SU-DHL-6 (cell line): Measurements from ENCODE around the gene HOXB5.

Source experiments
- H2AFZ ChIP-seq: fragments of 200-600 bp; sonication (generic); 2 replicates; pipeline ENCODE4 v1.6.1; 2014; ENCODE audit warnings: low read depth, mild to moderate bottlenecking, moderate library complexity, mixed read lengths, antibody characterized with exemption, low read length; ENCODE audit not compliant: severe bottlenecking
- H3F3A ChIP-seq: fragments of 200-600 bp; shearing (Covaris generic); 2 replicates; pipeline ENCODE4 v1.6.0; 2016; ENCODE audit warnings: antibody characterized with exemption, mild to moderate bottlenecking; ENCODE audit not compliant: insufficient read depth
- H3K27ac ChIP-seq: fragments of 200-600 bp; sonication (generic); 2 replicates; pipeline ENCODE4 v1.5.1; 2016; ENCODE audit warnings: low read depth, mild to moderate bottlenecking, low read length, moderate library complexity, mixed read lengths
- H3K27me3 ChIP-seq: fragments of 200-600 bp; sonication (generic), shearing (Covaris generic); 2 replicates; pipeline ENCODE4 v1.6.0; 2014; ENCODE audit warnings: mild to moderate bottlenecking, low read length
- H3K36me3 ChIP-seq: fragments of 200-600 bp; sonication (generic); 2 replicates; pipeline ENCODE4 v1.6.1; 2014; ENCODE audit warnings: mild to moderate bottlenecking, low read length, mixed read lengths
- H3K4me2 ChIP-seq: fragments of 300-600, 200-600 bp; shearing (Covaris generic), sonication (generic); 2 replicates; pipeline ENCODE4 v1.6.0; 2014; ENCODE audit warnings: low read length, low read depth, mild to moderate bottlenecking; ENCODE audit not compliant: poor library complexity, severe bottlenecking
- H3K4me3 ChIP-seq: fragments of 200-600 bp; sonication (generic); 2 replicates; pipeline ENCODE4 v1.5.1; 2014; ENCODE audit warnings: antibody characterized with exemption, low read length, mild to moderate bottlenecking, mixed read lengths; ENCODE audit not compliant: insufficient read depth, poor library complexity, severe bottlenecking
- H3K79me2 ChIP-seq: fragments of 200-600 bp; sonication (generic); 2 replicates; pipeline ENCODE4 v1.6.1; 2014; ENCODE audit warnings: mild to moderate bottlenecking, low read length, moderate library complexity; ENCODE audit not compliant: insufficient read depth
- H3K9ac ChIP-seq: fragments of 200-600 bp; sonication (generic); 2 replicates; pipeline ENCODE4 v1.7.0; 2014; ENCODE audit warnings: mild to moderate bottlenecking, low read length
- H3K9me2 ChIP-seq: fragments of 200-600 bp; sonication (generic); replicated peaks from 2 replicates; pipeline ENCODE4 v1.6.1; 2014; ENCODE audit warnings: low read length; ENCODE audit not compliant: insufficient read depth
- H3K9me3 ChIP-seq: fragments of 200-600 bp; sonication (generic); 2 replicates; pipeline ENCODE4 v1.6.1; 2014; ENCODE audit warnings: low read length, mixed read lengths; ENCODE audit not compliant: insufficient read depth
- H4K20me1 ChIP-seq: fragments of 200-600 bp; sonication (generic); 2 replicates; pipeline ENCODE4 v1.6.1; 2014; ENCODE audit warnings: low read depth, mild to moderate bottlenecking, antibody characterized with exemption, low read length, moderate library complexity, mixed read lengths
- EZH2phosphoT487 ChIP-seq: fragments of 200-600 bp; sonication (generic), shearing (Covaris generic); conservative IDR thresholded peaks from 2 replicates; pipeline ENCODE4 v1.6.1; 2018; ENCODE audit warnings: mild to moderate bottlenecking, antibody characterized with exemption, low read length, moderate library complexity, mixed read lengths
- TF ChIP-seq, protein P1 (sequence below): fragments of 200-600 bp; sonication (generic); IDR thresholded peaks from one replicate; pipeline ENCODE4 v1.5.1; 2017; ENCODE audit warnings: antibody characterized with exemption, mild to moderate bottlenecking, low read length, moderate library complexity; ENCODE audit not compliant: insufficient read depth, poor library complexity, severe bottlenecking

HOXB5 gene

GRCh38 chr17:48561884-48562810, 31.4 kb downstream of the HOXB5 start:
- Histone ChIP-seq H3K27ac (no peak overlapping the region), H3K9me2 (no peaks in the 10 kb centered on the region), H3K4me2 (no peak overlapping the region), H3F3A (no peaks in the 10 kb centered on the region), H3K4me3 (no peak overlapping the region), H4K20me1 (no peaks in the 10 kb centered on the region), H3K9ac (no peak overlapping the region), H3K27me3 (no peaks in the 10 kb centered on the region), H3K9me3 (no peaks in the 10 kb centered on the region), H3K36me3 (no peaks in the 10 kb centered on the region), H3K79me2 (no peaks in the 10 kb centered on the region), H2AFZ (no peak overlapping the region)
- TF ChIP-seq, protein P1, sequence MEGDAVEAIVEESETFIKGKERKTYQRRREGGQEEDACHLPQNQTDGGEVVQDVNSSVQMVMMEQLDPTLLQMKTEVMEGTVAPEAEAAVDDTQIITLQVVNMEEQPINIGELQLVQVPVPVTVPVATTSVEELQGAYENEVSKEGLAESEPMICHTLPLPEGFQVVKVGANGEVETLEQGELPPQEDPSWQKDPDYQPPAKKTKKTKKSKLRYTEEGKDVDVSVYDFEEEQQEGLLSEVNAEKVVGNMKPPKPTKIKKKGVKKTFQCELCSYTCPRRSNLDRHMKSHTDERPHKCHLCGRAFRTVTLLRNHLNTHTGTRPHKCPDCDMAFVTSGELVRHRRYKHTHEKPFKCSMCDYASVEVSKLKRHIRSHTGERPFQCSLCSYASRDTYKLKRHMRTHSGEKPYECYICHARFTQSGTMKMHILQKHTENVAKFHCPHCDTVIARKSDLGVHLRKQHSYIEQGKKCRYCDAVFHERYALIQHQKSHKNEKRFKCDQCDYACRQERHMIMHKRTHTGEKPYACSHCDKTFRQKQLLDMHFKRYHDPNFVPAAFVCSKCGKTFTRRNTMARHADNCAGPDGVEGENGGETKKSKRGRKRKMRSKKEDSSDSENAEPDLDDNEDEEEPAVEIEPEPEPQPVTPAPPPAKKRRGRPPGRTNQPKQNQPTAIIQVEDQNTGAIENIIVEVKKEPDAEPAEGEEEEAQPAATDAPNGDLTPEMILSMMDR: no peak
- TF ChIP-seq EZH2phosphoT487: no peak

DNA sequence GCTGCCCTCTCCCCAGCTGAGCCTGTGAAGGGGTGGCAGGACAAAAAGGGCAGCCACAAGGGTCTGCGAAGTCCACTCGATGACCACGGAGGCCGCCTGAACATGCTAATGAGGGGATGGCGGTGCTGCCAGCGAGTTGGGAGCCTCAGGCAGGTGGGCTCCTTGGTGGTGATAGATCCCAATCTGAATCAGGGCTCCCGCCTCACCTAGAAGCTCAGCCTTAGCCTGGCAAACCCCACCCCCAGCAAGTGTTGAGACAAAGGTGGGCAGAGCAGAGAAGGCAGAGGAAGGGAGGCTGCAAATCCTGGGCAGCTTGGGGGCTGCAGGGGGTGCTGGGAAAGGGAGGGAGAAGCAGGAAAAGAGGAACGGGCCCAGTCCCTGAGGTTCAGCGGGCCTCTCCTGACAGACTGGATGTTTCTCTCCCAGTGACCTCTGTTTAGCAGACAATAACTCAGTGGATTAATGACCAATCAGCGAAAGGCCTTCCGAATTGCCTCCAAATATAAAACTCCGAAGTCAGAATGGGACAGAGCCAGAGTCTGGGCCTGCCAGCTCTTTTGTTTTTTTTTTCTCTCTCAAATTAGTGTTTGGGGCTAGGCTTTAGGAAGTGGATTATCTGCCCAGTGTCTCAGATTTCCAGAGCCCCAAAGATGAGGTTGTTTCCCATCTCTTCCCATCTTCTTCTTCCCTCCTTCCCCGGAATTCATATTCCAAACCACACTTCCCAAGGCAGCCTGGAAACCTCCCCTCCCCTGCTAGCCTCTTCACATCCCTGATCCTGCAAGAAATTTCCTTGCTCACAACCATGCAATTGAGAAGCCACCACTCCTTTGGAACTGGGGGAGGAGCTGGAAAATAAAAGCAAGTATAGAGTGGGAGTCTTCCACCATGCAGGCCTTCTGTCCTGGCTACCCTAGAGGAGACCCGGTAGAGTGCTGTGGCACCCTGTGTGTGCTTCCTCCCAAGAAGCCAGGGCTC, 33.5 kb downstream of the HOXB5 start:
- Histone ChIP-seq H3K27ac (no peak overlapping the region), H3K9me3 (no peaks in the 10 kb centered on the region), H3K9me2 (no peaks in the 10 kb centered on the region), H3K9ac (no peak overlapping the region), H2AFZ (no peak overlapping the region), H3K36me3 (no peaks in the 10 kb centered on the region), H3F3A (no peaks in the 10 kb centered on the region), H3K79me2 (no peaks in the 10 kb centered on the region), H4K20me1 (no peaks in the 10 kb centered on the region), H3K4me2 (no peak overlapping the region), H3K4me3 (no peak overlapping the region), H3K27me3 (no peaks in the 10 kb centered on the region)
- TF ChIP-seq, protein P1: no peak
- TF ChIP-seq EZH2phosphoT487: no peak

DNA sequence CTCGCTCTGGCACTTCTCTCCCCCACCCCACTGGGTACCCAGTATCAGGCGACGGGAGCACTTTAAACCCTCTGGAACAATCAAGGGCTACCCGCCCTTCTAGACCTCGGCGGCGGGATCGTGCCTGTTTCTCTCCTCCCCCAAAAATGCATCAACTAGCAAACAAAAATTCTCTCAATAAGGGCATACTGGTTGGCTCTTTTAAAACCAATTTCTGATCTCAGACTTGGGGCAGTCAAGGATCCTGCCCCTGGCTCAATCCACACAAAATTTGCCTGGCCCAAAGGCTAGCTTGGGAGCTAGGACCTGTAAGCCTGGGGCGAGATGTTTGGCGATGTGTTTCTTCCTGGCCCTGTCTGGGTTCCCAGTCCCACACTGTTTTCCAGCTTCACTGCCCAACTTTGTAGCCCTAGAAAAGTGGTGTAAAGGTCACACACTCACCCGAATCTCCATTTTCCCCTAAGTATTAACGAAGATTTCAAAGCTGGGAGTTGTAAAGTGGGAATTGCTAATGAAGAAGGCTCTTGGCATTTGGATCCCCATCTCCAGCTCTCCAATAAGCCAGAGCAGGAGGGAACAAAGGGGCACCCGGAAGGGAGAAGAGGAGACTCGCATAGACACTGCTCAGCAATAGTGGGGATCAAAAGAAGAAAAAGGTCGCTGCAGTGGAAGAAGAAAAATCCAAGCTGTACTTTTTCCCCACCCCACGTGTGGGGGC, 34.3 kb downstream of the HOXB5 start:
- no peak overlapping the region for H3K4me3 ChIP-seq
- H4K20me1 ChIP-seq: no peaks in the 10 kb centered on the region
- no peaks in the 10 kb centered on the region for H3K79me2 ChIP-seq

More for the DNA sequence above, 34.3 kb downstream of the HOXB5 start:
- H2AFZ ChIP-seq: no peak overlapping the region
- H3K27me3 ChIP-seq: no peaks in the 10 kb centered on the region
- no peaks in the 10 kb centered on the region for H3K36me3 ChIP-seq
- H3K9ac ChIP-seq: no peak overlapping the region
- H3K9me3 ChIP-seq: no peaks in the 10 kb centered on the region
- no peaks in the 10 kb centered on the region for H3K9me2 ChIP-seq
- no peak overlapping the region for H3K27ac ChIP-seq
- no peak overlapping the region for H3K4me2 ChIP-seq
- TF ChIP-seq, protein P1: no peak
- no peak for TF ChIP-seq EZH2phosphoT487
- H3F3A ChIP-seq: no peaks in the 10 kb centered on the region
